Right ventricle myocardium inferior (tissue), 1 donor: ENCODE data around the gene MOCS3. TPM values are rescaled to one million over a fixed set of nuclear protein-coding genes. Genes with fewer than 3 reads are reported as not detected.
A peak's percentile ranks its signal among the peaks of the same experiment; 100 is the strongest.

ENCODE experiments used
- ATAC-seq: fragments of 200-7000 bp; cut with Tn5 transposase; one replicate; pipeline ENCODE4 v1.9.1; 2020; ENCODE audit warnings: mild to moderate bottlenecking, moderate library complexity
- DNase-seq: peaks from one replicate; pipeline ENCODE4 v3.0.0; 2021; ENCODE audit errors: missing footprints
- intact Hi-C: fragments of 100-400 bp; cut with DNase I; formaldehyde crosslinking; loops from one replicate; pipeline ENCODE4 v1.11.0; 2022
- total RNA-seq: library from RNA; stranded (reverse); fragmentation: NEBNext Ultra II Directional; extraction: Animal tissue kit (Norgen Biotek cat#: 25700); gene quantifications from one replicate; pipeline ENCODE4 v1.2.1, GENCODE V29; 2021
- donor health status: DM: no; HTN: yes; CAD: no; lungs with severe emphysema.

Gene MOCS3
- total RNA-seq, 1 donor from 2014 or later = 2.3 TPM

DNA sequence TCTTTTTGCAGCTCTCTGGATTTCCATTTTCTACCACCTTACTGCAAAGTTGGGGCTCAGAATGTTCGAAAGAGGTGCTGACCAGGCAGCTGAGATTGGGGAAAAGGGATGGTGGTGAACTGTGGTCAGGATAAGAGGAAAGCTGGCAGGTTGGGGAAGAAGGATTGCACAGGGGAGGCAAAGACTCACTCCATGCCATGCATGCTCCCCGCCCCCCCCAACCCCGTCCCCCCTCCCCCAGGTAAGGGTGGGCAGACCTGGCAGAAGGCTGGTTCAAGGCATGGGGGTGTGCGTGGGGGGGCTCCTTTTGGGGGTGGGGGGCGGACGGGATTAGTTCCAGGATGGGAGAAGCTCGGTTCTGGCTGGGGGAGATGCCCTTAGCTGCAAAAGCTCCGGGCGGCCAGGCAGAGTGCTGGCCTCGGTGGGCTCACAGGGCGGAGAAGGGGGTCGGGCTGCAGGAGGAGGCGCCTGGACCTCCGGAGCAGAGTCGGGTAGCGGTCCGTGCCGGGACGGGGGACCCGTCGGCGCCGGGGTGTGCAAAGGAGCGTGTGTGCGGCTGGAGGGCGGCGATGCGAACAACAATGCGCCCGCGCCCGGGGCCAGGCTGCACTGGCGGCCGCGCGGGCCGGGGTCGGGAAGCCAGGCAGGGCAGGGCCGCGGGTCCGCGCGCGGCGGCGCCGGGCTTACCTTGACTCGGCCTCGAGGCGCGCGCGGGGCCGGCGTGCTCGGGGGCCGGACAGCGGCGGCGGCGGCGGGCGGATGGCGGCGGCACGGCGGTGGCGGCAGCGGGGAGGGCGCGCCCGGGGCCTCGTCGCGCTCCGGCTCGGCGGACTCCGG is 28.3 kb upstream of the MOCS3 start:
- DNase-seq (peak; percentile 75), ATAC-seq (no peak)
- intact Hi-C loops = loop anchor here (2.0 kb wide), 2 partner anchors 28 to 112 kb away; partner anchors contain the start of genes DPM1 and MOCS3

- ATAC-seq = peak; percentile 51
- intact Hi-C loops = loop anchor here (1.0 to 2.0 kb wide), 3 partner anchors 28 to 137 kb away; partner anchors contain the start of genes DPM1 and MOCS3
- peak; percentile 75 for DNase-seq
Observed at GRCh38 chr20:50930976-50931305, 27.7 kb upstream of the MOCS3 start.

DNA sequence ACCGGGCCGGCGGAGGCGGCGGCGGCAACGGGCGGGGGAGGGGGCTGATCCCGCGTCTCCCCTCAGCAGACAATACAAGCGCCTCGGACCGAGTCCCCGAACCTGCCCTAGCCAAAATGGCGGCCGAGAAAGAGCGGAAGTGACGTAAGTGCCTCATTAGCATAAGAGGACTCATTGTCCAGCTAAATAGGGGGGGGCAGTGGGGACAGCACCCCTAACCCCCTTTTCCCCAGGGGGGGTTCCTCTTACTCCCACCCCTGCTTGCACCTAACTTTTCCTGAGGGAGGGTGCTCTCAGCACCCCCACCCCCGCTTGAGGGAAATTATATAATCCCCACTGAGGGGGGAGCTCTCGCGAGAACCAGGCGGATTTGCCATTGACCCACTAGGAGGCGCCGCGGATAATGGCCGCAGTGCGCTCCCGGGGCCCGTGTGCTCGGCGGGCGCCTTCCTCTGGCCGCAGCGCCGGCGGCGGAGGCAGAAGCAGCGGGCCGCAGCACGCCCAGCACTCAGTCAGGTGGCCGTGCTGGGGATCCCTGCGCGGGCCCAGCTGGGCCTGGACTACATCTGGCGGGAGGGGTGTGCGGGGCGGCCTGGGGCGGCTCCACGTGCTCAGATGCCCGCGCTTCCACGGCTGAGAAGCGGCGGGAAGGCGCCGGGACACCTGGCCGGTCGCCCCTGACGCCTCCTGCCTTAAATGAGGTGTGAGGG is 27.2 kb upstream of the MOCS3 start, which contains the start of gene ADNP:
Gene ADNP, minus strand, starts transcription at position 132 of the 710 bp plus-strand sequence. CDS start 27,441 bp downstream, outside the sequence.
- DNase-seq = peak; percentile 94
- ATAC-seq = peak; percentile 92
- intact Hi-C loops = loop anchor here (1.0 to 2.0 kb wide), 3 partner anchors 27 to 137 kb away; partner anchors contain the start of genes DPM1 and MOCS3

DNA sequence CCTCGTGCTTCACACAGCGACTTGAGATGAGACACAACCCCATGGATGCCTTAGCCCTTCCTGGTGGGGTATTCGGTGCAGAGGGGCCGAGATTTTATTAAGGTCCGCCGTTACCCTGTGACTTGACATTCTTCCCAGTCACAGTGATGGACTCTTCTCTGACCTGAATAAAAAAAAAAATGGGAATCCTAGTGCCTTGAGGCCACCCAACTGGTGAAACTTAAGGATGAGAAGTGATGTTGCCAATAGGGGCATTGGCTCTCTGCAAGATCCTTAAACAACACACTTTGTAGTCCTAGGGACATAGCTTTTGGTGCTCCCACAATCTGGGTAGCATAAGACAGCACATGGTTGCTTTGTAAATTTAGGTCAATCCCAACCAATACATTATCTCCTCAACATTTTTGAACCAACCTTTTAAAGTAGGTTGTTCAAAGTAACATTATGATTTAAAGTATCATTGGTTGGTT is 26.6 kb upstream of the MOCS3 start:
- DNase-seq = no peak
- intact Hi-C loops = no loop called here
- ATAC-seq = no peak

DNA sequence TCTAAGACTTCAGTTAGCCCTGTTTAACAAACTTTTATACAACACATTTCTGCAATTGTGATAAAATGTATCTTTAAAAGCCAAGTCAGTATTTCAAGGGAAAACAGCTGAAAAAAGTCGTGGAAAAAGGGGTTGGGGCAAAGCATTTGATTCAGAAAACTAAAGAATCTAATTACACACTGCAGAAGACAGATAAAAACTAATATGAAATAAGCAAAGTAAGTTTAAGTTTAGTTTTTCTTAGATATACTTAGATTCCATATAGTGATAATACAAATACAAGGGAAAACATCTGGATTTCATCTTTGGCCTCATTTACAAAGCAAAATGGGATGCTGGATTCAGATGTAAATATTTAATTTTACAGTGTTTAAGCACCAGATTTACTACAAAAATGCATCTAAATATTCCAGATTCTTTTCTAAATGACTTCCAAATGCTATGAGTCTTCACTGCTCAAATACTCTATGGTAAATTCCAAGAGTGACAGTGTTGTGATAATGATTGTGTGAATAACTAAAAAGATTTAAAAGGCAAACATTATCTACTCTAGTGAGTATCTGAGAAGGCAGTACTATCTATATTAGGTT is 25.8 kb upstream of the MOCS3 start:
- intact Hi-C loops = no loop called here
- no peak for ATAC-seq
- no peak for DNase-seq

- intact Hi-C loops = no loop called here
- DNase-seq = no peak
- ATAC-seq = no peak
Observed at GRCh38 chr20:50933589-50933988, 25.0 kb upstream of the MOCS3 start.

GRCh38 chr20:50943069-50943468 is 15.5 kb upstream of the MOCS3 start:
- ATAC-seq (no peak), DNase-seq (no peak)
- intact Hi-C loops = no loop called here

- intact Hi-C loops = no loop called here
- ATAC-seq = no peak
- no peak for DNase-seq
Observed at GRCh38 chr20:50948132-50948785, 10.4 kb upstream of the MOCS3 start.

- ATAC-seq (no peak), DNase-seq (no peak)
- intact Hi-C loops = no loop called here
Observed at GRCh38 chr20:50953196-50953595, 5.4 kb upstream of the MOCS3 start.

- intact Hi-C loops = no loop called here
Observed at GRCh38 chr20:50953821-50954220, 4.8 kb upstream of the MOCS3 start.

DNA sequence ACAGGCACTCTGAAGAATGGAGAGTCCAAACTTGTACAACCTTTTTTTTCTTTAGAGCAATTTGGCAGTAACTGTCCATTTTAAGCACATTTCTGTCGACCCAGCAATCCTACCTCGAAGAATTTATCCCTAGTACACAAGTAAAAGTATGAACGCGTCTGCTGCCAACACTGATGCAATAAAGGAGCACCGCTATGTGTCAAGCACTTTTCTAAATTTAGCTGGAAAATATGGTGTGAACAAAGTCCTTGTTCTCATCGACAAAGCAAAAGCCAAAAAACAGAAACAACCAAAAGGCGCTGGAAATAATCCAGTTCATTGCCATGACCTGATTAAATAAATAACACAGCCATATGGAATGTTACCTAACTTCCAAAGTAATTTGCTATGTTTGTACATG is 1.3 kb upstream of the MOCS3 start:
- ATAC-seq (no peak), DNase-seq (no peak)
- intact Hi-C loops = no loop called here

More at GRCh38 chr20:50953821-50954220, 4.8 kb upstream of the MOCS3 start:
- DNase-seq (no peak), ATAC-seq (no peak)

DNA sequence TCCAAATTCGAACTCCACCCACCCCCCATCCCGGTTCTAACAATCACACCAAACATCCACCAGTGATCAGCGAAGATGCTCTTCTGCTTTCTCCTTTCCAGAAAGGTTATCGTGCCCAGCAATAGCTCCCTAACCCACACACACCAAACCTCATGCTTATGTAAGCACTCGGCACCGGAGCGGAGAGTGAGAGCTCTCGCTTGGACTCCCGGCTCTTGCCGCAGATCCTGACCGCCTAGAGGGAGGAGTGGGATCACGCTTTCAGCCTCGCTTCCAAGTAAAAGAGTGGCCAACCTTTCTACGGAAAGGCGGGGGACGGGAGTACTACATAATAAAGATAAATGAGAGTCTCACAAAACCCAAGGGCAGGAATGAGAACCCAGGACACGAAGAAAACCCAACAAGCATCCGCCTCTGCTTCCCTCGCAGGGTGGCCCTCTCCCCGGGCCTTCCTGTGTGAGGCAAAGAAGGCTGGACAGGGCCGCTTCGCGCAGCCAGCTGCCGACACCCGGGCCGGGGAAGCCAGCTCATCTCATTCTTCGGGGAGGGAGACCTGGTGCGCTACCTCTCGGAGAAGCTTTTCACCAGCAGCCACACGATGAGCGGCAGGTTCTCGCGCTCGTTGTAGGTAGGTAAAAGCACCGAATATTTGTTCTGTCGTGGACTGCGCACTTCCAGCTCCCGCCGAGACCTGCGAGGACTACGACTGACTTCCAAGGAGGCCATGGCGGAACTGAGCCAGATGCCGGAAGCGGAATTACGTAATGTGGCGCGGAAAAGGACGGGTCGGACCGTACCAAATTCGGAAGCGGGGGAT is 612 bp upstream of the MOCS3 start, which contains the start of gene DPM1:
Gene DPM1, minus strand, starts transcription at position 735 of the 817 bp plus-strand sequence. Its CDS starts 9 bp downstream, at position 726.
- DNase-seq = peak; percentile 92
- intact Hi-C loops = loop anchor here (1.0 to 2.0 kb wide), 2 partner anchors 22 to 27 kb away; partner anchors contain the start of gene ADNP
- ATAC-seq = peak; percentile 87

DNA sequence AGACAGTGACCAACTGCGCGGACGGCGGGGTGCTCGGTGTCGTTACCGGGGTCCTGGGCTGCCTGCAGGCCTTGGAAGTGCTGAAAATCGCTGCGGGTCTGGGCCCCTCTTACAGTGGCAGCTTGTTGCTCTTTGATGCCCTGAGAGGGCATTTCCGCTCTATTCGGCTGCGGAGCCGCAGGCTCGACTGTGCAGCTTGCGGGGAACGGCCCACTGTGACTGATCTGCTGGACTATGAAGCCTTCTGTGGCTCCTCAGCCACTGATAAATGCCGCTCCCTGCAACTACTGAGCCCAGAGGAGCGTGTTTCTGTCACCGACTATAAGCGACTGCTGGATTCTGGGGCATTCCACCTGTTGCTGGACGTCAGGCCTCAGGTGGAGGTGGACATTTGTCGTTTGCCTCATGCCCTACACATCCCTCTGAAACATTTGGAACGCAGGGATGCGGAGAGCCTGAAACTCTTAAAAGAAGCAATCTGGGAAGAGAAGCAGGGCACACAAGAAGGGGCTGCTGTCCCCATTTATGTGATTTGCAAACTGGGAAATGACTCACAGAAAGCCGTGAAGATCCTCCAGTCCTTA is 1.0 kb downstream of the MOCS3 start:
- no peak for DNase-seq
- ATAC-seq = no peak
- intact Hi-C loops = loop anchor here (2.0 kb wide), 1 partner anchor 29 kb away; the partner anchor contains the start of gene ADNP

GRCh38 chr20:50967586-50967985 is 9.0 kb downstream of the MOCS3 start:
- intact Hi-C loops = no loop called here
- ATAC-seq (no peak), DNase-seq (no peak)

GRCh38 chr20:50968289-50968688 is 9.7 kb downstream of the MOCS3 start:
- intact Hi-C loops = no loop called here
- ATAC-seq (no peak), DNase-seq (no peak)

- intact Hi-C loops = no loop called here
- no peak for DNase-seq
- ATAC-seq = no peak
Observed at GRCh38 chr20:50969435-50969834, 10.8 kb downstream of the MOCS3 start.

GRCh38 chr20:50969912-50970311 is 11.3 kb downstream of the MOCS3 start:
- intact Hi-C loops = no loop called here
- no peak for DNase-seq

More at GRCh38 chr20:50969912-50970311, 11.3 kb downstream of the MOCS3 start:
- no peak for ATAC-seq
